Type B pancreatic cell (in vitro differentiated cells): ENCODE data around the gene RPL36AL. TPM values are rescaled to one million over a fixed set of nuclear protein-coding genes. Genes with fewer than 3 reads are reported as not detected.
A peak's percentile ranks its signal among the peaks of the same experiment; 100 is the strongest.

Source experiments
- DNase-seq: peaks from one replicate; pipeline ENCODE4 v3.0.0; 2021; ENCODE audit warnings: mixed read lengths; ENCODE audit not compliant: unreplicated experiment; ENCODE audit errors: extremely low spot score
- H3K27ac Mint-ChIP-seq: 2 replicates; pipeline ENCODE4 v1.8.0; 2021; ENCODE audit warnings: mild to moderate bottlenecking, mixed read lengths
- H3K27me3 Mint-ChIP-seq: 2 replicates; pipeline ENCODE4 v1.8.0; 2021; ENCODE audit warnings: mixed read lengths
- H3K36me3 Mint-ChIP-seq: 2 replicates; pipeline ENCODE4 v1.8.0; 2021; ENCODE audit warnings: mixed read lengths
- H3K4me1 Mint-ChIP-seq: one replicate; pipeline ENCODE4 v1.8.0; 2021; ENCODE audit warnings: mixed read lengths; ENCODE audit not compliant: unreplicated experiment
- H3K4me3 Mint-ChIP-seq: 2 replicates; pipeline ENCODE4 v1.8.0; 2021; ENCODE audit warnings: mild to moderate bottlenecking, mixed read lengths
- H3K9me3 Mint-ChIP-seq: 2 replicates; pipeline ENCODE4 v1.8.0; 2021; ENCODE audit warnings: mixed read lengths
- CTCF ChIP-seq: fragments of 200-600 bp; sonication (generic); conservative IDR thresholded peaks from 2 replicates; pipeline ENCODE4 v1.5.0; 2021; ENCODE audit warnings: antibody characterized with exemption, mild to moderate bottlenecking
- total RNA-seq: library from RNA; stranded (reverse); gene quantifications from 2 replicates; pipeline ENCODE4 v1.2.1, GENCODE V29; 2021; ENCODE audit warnings: low replicate concordance

Gene RPL36AL
- total RNA-seq, 1 donor from 2014 or later, result 134 TPM

GRCh38 chr14:49594347-49595091 lies 25.9 kb downstream of the RPL36AL start:
- DNase-seq, result no peak
- Mint-ChIP-seq H3K36me3 (no peaks in the 10 kb centered on the region), H3K4me3 (peak overlapping the region; percentile 51), H3K4me1 (peaks cover 9% of the 10 kb centered on the region), H3K27ac (peak overlapping the region; percentile 79), H3K27me3 (no peaks in the 10 kb centered on the region), H3K9me3 (no peaks in the 10 kb centered on the region)
- no peak for TF ChIP-seq CTCF

DNA sequence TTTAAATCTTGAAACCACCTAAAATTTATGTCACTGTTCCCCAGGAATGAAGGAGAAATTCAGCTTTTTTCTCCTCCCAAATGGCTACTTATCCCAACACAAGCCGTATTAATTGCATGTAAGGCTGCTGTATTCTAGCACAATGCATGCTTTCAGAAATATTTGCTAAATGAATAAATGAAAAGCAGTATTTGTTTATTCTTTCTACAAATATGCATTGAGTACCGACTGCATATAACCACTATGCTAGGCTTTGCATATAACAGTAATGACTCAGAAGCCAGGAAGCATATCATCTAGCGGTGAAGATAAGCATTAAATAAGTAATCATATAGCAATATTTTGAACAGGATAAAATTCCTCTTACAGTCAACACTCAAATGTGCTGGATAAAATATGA lies 27.4 kb downstream of the RPL36AL start:
- Mint-ChIP-seq H3K9me3 (no peaks in the 10 kb centered on the region), H3K27me3 (no peaks in the 10 kb centered on the region), H3K27ac (no peak overlapping the region), H3K4me3 (no peak overlapping the region), H3K4me1 (peaks cover 9% of the 10 kb centered on the region), H3K36me3 (no peaks in the 10 kb centered on the region)
- no peak for DNase-seq
- TF ChIP-seq CTCF, result no peak

- no peak for TF ChIP-seq CTCF
- peaks cover 10% of the 10 kb centered on the region for H3K4me1 Mint-ChIP-seq
- no peak overlapping the region for H3K4me3 Mint-ChIP-seq
- H3K36me3 Mint-ChIP-seq, result peaks cover 12% of the 10 kb centered on the region
- no peak overlapping the region for H3K27ac Mint-ChIP-seq
- DNase-seq, result no peak
- H3K27me3 Mint-ChIP-seq, result peaks cover 8% of the 10 kb centered on the region
- no peaks in the 10 kb centered on the region for H3K9me3 Mint-ChIP-seq
Observed at GRCh38 chr14:49589387-49589786, 31.0 kb downstream of the RPL36AL start.

- DNase-seq, result no peak
- peaks cover 29% of the 10 kb centered on the region for H3K4me1 Mint-ChIP-seq
Observed at GRCh38 chr14:49586673-49587460, 33.6 kb downstream of the RPL36AL start.

More at GRCh38 chr14:49586673-49587460, 33.6 kb downstream of the RPL36AL start:
- Mint-ChIP-seq H3K4me3 (peak overlapping the region; percentile 93), H3K27ac (peak overlapping the region; percentile 99), H3K27me3 (peaks cover 8% of the 10 kb centered on the region), H3K36me3 (peaks cover 34% of the 10 kb centered on the region), H3K9me3 (no peaks in the 10 kb centered on the region)
- peak; percentile 97 for TF ChIP-seq CTCF
